HEK293 (cell line): Measurements from ENCODE around the gene CPE.

Experiments used
- CTCF ChIA-PET: fragments of 350-600 bp; formaldehyde crosslinking; extraction: SDS; loops from one replicate; lab custom pipeline; 2021; ENCODE audit warnings: antibody characterized with exemption; lab: Yijun Ruan, JAX
- POLR2A ChIA-PET: fragments of 300-600 bp; formaldehyde crosslinking; extraction: SDS; loops from one replicate; lab custom pipeline; 2020; ENCODE audit warnings: antibody characterized with exemption, inconsistent platforms; lab: Yijun Ruan, JAX
- H3K27ac ChIP-seq: fragments of 200-500 bp; sonication (Bioruptor generic); 2 replicates; pipeline ENCODE4 v1.5.1; 2014; ENCODE audit warnings: low read depth, low read length, control low read depth, inconsistent platforms; ENCODE audit errors: extremely low read depth
- H3K36me3 ChIP-seq, 2 experiments: fragments of 200-500 bp in 1 of 2; sonication (Bioruptor generic) in 1 of 2; 1 replicate in 1 of 2; 2 replicates in 1 of 2; pipeline ENCODE4 v1.5.1; 2014 to 2017; ENCODE audit warnings: inconsistent platforms in 2 of 2, low read length in 2 of 2; ENCODE audit not compliant: control insufficient read depth in 2 of 2, insufficient read depth in 1 of 2
- H3K4me1 ChIP-seq: fragments of 200-500 bp; sonication (Bioruptor generic); 2 replicates; pipeline ENCODE4 v1.5.1; 2014; ENCODE audit warnings: mild to moderate bottlenecking, low read length, inconsistent platforms; ENCODE audit not compliant: control insufficient read depth, insufficient read depth
- H3K4me3 ChIP-seq: 2 replicates; pipeline ENCODE4 v1.5.1; 2011; ENCODE audit warnings: low read depth, mild to moderate bottlenecking, control low read depth, low read length, moderate library complexity
- H3K9me3 ChIP-seq: fragments of 200-500 bp; sonication (Bioruptor generic); 2 replicates; pipeline ENCODE4 v1.5.1; 2014; ENCODE audit warnings: low read depth, low read length, inconsistent platforms; ENCODE audit not compliant: control insufficient read depth, insufficient read depth
- HOXD13 ChIP-seq: sonication (generic); formaldehyde crosslinking; IDR thresholded peaks from 2 replicates; pipeline ENCODE4 v1.8.0; 2022; ENCODE audit warnings: missing genetic modification reagents, borderline replicate concordance
- OVOL3 ChIP-seq: fragments of 450-650 bp; formaldehyde crosslinking; IDR thresholded peaks from 2 replicates; pipeline ENCODE4 v1.5.1; 2016; ENCODE audit warnings: missing biosample characterization, missing genetic modification characterization
- RBAK ChIP-seq: fragments of 450-650 bp; formaldehyde crosslinking; IDR thresholded peaks from 2 replicates; pipeline ENCODE4 v1.5.1; 2016; ENCODE audit warnings: missing biosample characterization, missing genetic modification characterization
- TRIM28 ChIP-seq: IDR thresholded peaks from 2 replicates; pipeline ENCODE4 v1.6.1; 2011; ENCODE audit warnings: low read length, control low read depth, borderline replicate concordance
- ZFP37 ChIP-seq: fragments of 450-650 bp; formaldehyde crosslinking; IDR thresholded peaks from 2 replicates; pipeline ENCODE4 v1.5.1; 2016; ENCODE audit warnings: missing biosample characterization, missing genetic modification characterization
- ZNF341 ChIP-seq: fragments of 450-650 bp; formaldehyde crosslinking; IDR thresholded peaks from 2 replicates; pipeline ENCODE4; 2016; ENCODE audit warnings: low read depth, missing biosample characterization, missing genetic modification characterization
- ZNF558 ChIP-seq: fragments of 450-650 bp; formaldehyde crosslinking; IDR thresholded peaks from 2 replicates; pipeline ENCODE4 v1.5.1; 2016; ENCODE audit warnings: missing biosample characterization, missing genetic modification characterization
- ZNF626 ChIP-seq: fragments of 450-650 bp; sonication (Bioruptor Pico); formaldehyde crosslinking; IDR thresholded peaks from 2 replicates; pipeline ENCODE4 v1.5.1; 2018; ENCODE audit warnings: missing biosample characterization, missing genetic modification characterization, inconsistent platforms
- ZNF629 ChIP-seq: fragments of 450-650 bp; formaldehyde crosslinking; IDR thresholded peaks from 2 replicates; pipeline ENCODE4 v1.5.1; 2017; ENCODE audit warnings: missing biosample characterization, missing genetic modification characterization
- ZSCAN16 ChIP-seq: fragments of 450-650 bp; formaldehyde crosslinking; IDR thresholded peaks from 2 replicates; pipeline ENCODE4 v1.5.1; 2016; ENCODE audit warnings: missing biosample characterization, missing genetic modification characterization
- ZSCAN23 ChIP-seq: fragments of 450-650 bp; formaldehyde crosslinking; IDR thresholded peaks from 2 replicates; pipeline ENCODE4 v1.5.1; 2016; ENCODE audit warnings: missing biosample characterization, missing genetic modification characterization
- TF ChIP-seq, protein P1 (sequence below): fragments of 450-650 bp; formaldehyde crosslinking; conservative IDR thresholded peaks from 2 replicates; pipeline ENCODE4 v1.5.1; 2016; ENCODE audit warnings: low read depth, missing biosample characterization, missing genetic modification characterization
- TF ChIP-seq, protein P2 (sequence below): fragments of 450-650 bp; formaldehyde crosslinking; IDR thresholded peaks from 2 replicates; pipeline ENCODE4 v1.5.1; 2016; ENCODE audit warnings: missing biosample characterization, missing genetic modification characterization, borderline replicate concordance
- TF ChIP-seq, protein P3 (sequence below): fragments of 450-650 bp; formaldehyde crosslinking; IDR thresholded peaks from 2 replicates; pipeline ENCODE4 v1.5.1; 2016; ENCODE audit warnings: missing biosample characterization, missing genetic modification characterization
- TF ChIP-seq, protein P4 (sequence below): fragments of 450-650 bp; formaldehyde crosslinking; IDR thresholded peaks from 2 replicates; pipeline ENCODE4 v1.5.1; 2017; ENCODE audit warnings: missing biosample characterization, missing genetic modification characterization
- TF ChIP-seq, protein P5 (sequence below): fragments of 450-650 bp; formaldehyde crosslinking; IDR thresholded peaks from 2 replicates; pipeline ENCODE4 v1.5.1; 2016; ENCODE audit warnings: missing biosample characterization, missing genetic modification characterization

Gene CPE

DNA sequence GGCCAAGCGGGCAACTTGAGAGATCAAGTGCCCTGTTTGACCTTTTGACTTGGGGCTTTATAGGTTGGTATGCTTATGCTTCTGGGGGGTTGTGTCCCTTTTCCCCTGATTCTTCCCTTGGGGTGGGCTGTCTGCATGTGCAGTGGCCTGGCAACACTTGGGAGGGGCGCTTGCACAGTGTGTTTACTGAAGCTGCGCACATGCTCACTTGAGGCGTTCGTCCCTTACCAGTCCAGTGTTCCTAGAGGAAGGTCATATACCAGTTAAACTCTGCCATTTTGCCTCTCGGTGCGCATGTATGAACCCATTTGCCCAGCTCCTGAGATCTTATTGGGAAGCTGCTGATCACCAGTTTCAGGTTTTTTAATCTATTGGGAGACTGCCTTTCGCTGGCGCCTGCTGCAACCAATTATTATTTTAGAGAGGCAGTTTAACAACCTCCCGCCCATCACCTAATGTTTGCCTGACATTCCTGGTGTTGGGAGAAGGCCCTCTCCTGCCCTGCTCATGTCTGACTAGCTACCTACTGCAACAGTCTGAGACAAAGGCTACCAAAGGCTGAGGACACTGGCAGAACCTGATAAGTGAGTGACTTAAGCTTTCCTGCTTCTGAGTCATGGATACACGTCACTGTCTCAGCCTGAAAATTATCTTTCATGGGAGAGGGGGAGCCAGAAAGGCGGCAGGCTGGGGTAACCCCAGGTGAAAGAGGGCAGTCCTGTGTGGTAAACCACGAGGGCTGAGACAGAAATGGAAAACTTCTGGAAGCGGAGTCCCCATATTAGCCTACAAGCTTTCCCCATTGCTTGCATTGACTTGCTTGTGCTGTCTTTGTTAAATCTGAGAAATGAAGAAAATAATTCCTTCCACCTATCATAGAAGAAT is 97.6 kb downstream of the CPE start:
- Histone ChIP-seq H3K36me3 (peaks cover 0 to 11% of the 10 kb centered on the region in 2 experiments; a peak in 1 of 3 replicates), H3K4me1 (no peaks in the 10 kb centered on the region), H3K9me3 (no peaks in the 10 kb centered on the region), H3K27ac (no peak overlapping the region), H3K4me3 (no peak overlapping the region)
- TF ChIP-seq, protein P1, sequence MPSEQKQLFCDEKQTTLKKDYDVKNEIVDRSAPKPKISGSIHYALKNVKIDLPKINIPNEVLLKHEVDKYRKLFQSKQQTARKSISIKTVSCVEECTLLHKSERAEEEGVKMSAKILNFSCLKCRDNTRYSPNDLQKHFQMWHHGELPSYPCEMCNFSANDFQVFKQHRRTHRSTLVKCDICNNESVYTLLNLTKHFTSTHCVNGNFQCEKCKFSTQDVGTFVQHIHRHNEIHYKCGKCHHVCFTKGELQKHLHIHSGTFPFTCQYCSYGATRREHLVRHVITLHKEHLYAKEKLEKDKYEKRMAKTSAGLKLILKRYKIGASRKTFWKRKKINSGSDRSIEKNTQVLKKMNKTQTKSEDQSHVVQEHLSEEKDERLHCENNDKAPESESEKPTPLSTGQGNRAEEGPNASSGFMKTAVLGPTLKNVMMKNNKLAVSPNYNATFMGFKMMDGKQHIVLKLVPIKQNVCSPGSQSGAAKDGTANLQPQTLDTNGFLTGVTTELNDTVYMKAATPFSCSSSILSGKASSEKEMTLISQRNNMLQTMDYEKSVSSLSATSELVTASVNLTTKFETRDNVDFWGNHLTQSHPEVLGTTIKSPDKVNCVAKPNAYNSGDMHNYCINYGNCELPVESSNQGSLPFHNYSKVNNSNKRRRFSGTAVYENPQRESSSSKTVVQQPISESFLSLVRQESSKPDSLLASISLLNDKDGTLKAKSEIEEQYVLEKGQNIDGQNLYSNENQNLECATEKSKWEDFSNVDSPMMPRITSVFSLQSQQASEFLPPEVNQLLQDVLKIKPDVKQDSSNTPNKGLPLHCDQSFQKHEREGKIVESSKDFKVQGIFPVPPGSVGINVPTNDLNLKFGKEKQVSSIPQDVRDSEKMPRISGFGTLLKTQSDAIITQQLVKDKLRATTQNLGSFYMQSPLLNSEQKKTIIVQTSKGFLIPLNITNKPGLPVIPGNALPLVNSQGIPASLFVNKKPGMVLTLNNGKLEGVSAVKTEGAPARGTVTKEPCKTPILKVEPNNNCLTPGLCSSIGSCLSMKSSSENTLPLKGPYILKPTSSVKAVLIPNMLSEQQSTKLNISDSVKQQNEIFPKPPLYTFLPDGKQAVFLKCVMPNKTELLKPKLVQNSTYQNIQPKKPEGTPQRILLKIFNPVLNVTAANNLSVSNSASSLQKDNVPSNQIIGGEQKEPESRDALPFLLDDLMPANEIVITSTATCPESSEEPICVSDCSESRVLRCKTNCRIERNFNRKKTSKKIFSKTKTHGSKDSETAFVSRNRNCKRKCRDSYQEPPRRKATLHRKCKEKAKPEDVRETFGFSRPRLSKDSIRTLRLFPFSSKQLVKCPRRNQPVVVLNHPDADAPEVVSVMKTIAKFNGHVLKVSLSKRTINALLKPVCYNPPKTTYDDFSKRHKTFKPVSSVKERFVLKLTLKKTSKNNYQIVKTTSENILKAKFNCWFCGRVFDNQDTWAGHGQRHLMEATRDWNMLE (tag by site-specific recombination): no peak
- no peak for TF ChIP-seq RBAK (tag by site-specific recombination)
- TF ChIP-seq, protein P2, sequence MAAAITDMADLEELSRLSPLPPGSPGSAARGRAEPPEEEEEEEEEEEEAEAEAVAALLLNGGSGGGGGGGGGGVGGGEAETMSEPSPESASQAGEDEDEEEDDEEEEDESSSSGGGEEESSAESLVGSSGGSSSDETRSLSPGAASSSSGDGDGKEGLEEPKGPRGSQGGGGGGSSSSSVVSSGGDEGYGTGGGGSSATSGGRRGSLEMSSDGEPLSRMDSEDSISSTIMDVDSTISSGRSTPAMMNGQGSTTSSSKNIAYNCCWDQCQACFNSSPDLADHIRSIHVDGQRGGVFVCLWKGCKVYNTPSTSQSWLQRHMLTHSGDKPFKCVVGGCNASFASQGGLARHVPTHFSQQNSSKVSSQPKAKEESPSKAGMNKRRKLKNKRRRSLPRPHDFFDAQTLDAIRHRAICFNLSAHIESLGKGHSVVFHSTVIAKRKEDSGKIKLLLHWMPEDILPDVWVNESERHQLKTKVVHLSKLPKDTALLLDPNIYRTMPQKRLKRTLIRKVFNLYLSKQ: no peak
- TF ChIP-seq ZNF341 (tag by site-specific recombination): no peak
- no peak for TF ChIP-seq ZSCAN23 (tag by site-specific recombination)
- no peak for TF ChIP-seq HOXD13 (CRISPR knock-in tag)
- TF ChIP-seq ZFP37 (tag by site-specific recombination): no peak
- no peak for TF ChIP-seq ZNF558 (tag by site-specific recombination)
- TF ChIP-seq, protein P3, sequence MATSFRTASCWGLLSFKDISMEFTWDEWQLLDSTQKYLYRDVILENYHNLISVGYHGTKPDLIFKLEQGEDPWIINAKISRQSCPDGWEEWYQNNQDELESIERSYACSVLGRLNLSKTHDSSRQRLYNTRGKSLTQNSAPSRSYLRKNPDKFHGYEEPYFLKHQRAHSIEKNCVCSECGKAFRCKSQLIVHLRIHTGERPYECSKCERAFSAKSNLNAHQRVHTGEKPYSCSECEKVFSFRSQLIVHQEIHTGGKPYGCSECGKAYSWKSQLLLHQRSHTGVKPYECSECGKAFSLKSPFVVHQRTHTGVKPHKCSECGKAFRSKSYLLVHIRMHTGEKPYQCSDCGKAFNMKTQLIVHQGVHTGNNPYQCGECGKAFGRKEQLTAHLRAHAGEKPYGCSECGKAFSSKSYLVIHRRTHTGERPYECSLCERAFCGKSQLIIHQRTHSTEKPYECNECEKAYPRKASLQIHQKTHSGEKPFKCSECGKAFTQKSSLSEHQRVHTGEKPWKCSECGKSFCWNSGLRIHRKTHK (tag by site-specific recombination): no peak
- TF ChIP-seq OVOL3: no peak
- TF ChIP-seq, protein P4, sequence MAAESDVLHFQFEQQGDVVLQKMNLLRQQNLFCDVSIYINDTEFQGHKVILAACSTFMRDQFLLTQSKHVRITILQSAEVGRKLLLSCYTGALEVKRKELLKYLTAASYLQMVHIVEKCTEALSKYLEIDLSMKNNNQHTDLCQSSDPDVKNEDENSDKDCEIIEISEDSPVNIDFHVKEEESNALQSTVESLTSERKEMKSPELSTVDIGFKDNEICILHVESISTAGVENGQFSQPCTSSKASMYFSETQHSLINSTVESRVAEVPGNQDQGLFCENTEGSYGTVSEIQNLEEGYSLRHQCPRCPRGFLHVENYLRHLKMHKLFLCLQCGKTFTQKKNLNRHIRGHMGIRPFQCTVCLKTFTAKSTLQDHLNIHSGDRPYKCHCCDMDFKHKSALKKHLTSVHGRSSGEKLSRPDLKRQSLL: no peak
- TF ChIP-seq, protein P5, sequence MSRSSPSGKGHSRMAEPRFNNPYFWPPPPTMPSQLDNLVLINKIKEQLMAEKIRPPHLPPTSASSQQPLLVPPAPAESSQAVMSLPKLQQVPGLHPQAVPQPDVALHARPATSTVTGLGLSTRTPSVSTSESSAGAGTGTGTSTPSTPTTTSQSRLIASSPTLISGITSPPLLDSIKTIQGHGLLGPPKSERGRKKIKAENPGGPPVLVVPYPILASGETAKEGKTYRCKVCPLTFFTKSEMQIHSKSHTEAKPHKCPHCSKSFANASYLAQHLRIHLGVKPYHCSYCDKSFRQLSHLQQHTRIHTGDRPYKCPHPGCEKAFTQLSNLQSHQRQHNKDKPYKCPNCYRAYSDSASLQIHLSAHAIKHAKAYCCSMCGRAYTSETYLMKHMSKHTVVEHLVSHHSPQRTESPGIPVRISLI (tag by site-specific recombination): no peak
- TF ChIP-seq ZNF629 (tag by site-specific recombination): no peak
- no peak for TF ChIP-seq ZNF626 (tag by site-specific recombination)
- TF ChIP-seq TRIM28: no peak
- no peak for TF ChIP-seq ZSCAN16
- CTCF ChIA-PET: interaction anchor here (0.5 to 2.5 kb wide), 5 partner anchors 13 to 120 kb away, joined by 3 to 5 read pairs (median 4); no protein-coding TSS in a partner anchor
- POLR2A ChIA-PET: interaction anchor here (1.0 kb wide), 1 partner anchor 8 kb away, joined by 3 read pairs; no protein-coding TSS in a partner anchor
